ENCODE results near the gene UQCC3.
"Not testable (repeated sequence)": the region's sequence is repeated elsewhere in the genome, so short reads cannot be mapped to it uniquely, and the experiment has no call there.

Gene UQCC3

DNA sequence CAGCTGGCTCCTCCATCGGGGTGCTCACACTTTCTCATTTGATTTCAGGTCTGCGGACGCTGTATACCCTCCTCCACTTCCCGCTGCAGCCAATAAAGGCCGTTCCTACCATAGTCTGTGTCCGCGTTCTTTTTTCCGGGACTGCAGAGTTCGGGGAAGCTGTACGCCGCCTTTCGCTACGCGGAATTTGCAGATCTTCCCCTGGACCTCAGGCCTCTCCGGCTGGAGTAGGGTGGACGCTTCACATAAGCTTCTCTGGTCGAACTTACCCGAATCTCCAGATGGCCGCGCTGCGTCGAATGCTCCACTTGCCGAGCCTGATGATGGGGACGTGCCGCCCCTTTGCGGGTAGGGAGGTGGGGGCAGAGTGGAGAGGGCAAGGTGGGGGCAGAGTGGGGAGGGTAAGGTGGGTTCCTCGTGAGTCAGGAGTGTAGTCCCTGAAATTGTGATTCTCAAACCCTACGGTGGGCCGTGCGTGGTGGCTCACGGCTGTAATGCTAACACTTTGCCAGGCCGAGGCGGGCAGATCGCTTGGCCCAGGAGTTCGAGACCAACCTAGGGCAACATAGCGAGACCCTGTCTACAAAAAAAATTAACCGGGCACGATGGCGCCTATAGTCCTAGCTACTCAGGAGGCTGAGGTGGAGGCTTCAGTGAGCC, 5.7 kb upstream of the UQCC3 start:
- DNase-seq (ENCODE audit: low read depth in 2 of 2) = peak; percentile 51 to 53

DNA sequence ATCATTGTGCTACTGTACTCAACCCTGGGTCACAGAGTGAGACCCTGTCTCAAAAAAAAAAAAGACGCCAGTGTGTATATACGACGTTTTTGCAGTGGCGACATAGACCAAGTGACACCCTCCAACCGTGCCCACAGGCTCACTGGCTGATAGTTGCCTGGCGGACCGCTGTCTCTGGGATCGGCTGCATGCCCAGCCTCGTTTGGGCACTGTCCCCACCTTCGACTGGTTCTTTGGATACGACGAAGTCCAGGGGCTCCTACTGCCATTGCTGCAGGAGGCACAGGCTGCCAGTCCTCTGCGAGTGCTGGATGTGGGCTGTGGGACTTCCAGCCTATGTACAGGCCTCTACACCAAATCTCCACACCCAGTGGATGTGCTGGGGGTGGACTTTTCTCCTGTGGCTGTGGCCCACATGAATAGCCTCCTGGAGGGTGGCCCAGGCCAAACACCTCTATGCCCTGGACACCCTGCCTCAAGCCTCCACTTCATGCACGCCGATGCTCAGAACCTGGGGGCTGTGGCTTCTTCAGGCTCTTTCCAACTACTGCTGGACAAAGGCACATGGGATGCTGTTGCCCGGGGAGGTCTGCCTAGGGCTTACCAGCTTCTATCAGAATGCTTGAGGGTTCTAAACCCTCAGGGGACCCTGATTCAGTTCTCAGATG, 5.1 kb upstream of the UQCC3 start:
- no peak for DNase-seq (ENCODE audit: low read depth in 2 of 2)

DNA sequence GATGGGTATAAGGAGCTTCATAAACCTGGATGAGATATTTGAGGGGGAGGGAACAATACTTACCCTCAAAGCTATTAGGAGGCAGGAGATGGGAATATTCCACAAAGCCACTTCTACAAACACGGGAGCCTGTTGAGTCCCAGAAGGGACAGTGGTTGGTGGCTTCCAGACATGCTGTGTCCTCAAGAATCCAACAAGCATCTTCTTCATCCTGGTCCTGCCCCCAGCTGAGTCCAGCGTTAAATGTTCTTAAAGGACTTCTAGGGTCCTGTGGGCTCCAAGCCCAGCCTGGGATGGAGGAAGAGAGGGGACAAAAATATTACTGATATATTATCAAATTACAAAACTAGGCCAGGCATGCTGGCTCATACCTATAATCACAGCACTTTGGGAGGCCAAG, 4.0 kb upstream of the UQCC3 start:
- DNase-seq (ENCODE audit: low read depth in 2 of 2) = no peak

DNA sequence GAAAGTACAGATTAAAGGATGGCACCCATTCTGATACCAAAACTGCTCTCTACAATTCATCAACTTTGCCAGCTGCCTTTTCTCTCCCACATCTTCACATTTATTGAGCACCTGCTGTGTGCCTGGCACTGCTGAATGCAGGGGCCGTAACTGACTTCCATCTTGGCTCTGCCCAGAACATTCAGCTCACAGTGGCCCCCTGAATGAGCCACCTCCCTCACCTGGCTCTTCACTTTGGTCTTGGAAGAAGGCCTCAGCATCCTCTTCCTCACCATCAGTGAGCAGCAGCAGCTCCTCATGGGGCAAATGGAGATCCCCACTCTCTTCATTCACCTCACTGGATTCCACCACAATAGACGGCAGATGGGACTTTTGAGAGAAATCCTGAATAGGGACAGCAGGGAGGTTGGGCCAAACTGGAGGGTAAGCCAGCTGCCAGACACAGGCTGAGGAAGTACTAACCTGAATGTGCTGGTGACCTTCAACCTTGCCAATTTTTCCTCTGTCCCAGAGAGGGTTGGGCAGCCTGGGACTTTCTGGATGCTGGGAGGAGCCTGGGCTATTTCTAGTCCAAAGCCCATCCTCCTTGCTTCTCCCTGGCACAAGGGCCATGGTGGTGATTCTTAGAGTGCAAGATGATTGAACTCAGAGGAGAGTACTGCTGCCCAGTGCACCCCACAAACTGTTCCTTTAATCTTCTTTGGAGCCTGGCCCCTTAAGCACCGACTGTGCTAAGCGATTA, 1.9 kb upstream of the UQCC3 start:
- no peak for DNase-seq (ENCODE audit: low read depth in 2 of 2)

DNA sequence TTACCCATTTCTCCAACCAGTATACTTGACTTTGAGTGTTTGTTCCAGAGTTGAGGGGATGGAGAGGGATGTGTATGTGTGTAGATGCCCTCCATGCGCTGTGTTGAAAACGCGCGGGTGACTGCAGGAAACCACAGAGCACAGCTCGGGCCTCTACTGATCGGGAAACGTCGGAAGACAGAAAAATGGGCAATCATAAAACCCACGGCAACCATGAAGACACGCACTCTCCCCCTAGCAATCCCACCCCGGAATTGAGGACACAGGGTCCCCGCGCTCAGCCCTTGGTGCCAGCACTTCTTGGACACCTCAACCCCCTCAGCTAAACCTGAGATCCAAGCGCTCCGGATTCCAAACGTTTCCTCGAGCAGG, 251 bp upstream of the UQCC3 start:
- no peak for DNase-seq (ENCODE audit: low read depth in 2 of 2)

DNA sequence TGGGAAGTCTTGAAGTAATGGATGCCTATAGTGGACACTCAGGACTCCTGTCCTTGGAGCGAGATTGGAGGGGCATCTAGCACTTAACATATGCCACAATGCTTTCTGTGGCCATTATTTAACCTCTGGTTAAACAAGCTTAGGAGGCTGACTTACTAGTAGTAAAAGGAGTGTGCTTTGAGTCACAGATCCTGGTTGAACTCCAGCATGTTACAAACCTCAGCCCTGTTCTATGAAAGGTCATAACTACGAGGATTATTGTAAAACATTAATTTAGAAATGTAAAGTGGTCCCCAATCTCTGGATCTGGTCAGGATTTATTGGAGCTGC, 1.7 kb downstream of the UQCC3 start:
- no peak for DNase-seq (ENCODE audit: low read depth in 2 of 2)

DNA sequence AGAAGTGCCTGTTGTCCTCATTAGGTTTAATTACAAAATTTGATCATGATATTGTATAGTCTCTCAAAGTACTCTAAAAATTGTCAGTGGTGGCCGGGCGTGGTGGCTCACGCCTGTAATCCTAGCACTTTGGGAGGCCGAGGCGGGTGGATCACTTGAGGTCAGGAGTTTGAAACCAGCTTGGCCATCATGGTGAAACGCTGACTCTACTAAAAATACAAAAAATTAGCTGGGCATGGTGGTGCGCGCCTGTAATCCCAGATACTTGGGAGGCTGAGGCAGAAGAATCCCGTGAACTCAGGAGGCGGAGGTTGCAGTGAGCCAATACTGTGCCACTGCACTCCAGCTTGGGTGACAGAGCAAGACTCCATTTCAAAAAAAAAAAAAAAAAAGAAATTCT, 3.9 kb downstream of the UQCC3 start:
- not testable (repeated sequence) for DNase-seq (ENCODE audit: low read depth in 2 of 2)

DNA sequence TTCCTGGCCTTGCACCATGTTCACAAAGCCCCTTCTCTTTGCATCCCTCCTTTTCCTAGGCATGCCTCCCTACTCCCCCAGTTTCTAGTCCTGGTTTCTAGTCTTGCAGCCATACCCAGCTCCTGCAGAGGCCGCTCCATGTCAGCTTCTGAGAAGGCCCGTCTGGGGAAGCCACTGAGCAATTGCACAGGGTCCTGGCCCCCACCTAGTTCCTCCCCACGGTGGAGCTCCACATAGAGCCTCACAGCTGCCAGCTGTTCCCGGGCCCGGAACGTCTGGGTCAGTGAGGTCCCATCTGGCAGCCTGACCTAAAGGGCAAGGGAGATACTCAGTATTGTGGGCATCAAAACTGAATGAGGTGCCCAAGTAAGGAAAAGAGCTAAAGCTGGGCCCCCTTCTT, 5.2 kb downstream of the UQCC3 start:
- no peak for DNase-seq (ENCODE audit: low read depth in 2 of 2)

DNA sequence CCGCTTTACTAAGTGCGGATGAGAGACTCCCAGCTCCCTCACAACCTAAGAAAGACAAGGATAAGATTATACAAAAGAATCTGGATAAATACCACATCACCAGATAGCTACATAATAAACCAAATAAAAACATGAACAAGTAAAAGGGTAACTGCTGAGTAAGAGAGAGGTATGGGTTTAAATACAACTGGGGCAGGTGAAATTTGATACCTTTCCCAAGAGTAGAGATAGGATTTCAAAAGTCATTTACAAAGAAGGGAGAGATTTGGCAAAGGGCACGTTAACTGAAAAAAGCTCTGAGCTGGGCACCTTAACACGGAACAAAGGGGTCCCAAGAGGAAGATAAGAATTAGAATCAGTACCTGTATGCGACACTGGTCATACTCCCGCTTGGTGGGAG, 5.7 kb downstream of the UQCC3 start:
- DNase-seq (ENCODE audit: low read depth in 2 of 2) = no peak

DNA sequence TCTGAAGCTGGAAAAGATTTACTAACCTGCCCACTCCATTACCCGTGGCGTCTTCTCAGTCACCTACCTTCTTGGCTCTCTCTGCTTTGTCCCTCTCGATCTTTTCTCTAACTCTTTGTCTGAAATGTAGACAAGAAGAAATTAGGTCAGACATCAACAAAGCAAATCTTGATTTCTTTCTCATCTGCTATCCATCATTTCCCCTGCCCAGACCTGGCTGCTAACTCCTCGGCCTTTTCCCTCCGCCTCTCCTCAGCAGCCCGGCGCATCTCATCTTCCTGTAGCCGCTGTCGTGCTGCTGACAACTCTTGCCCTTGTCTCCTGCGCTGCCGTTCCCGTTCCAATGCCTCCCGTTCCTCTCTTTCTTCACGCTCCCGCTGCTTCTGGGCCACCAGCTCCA, 6.2 kb downstream of the UQCC3 start:
- no peak for DNase-seq (ENCODE audit: low read depth in 2 of 2)

DNA sequence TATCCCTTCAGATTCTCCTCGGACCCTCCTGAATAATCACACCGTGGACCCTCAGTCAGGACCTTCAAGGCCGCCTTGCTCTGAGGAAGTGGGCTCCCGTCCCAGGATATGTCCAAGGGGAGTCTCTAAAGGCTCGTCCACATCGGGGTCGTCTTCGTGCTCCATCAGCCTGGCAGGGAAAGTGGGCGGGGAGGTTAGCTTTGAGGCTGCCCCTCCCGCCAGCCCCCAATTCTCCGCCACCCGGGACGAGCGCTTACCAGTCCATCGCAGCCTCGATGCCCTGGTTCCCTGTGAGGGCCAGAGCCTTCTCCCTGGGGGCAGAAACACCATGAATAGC, 6.9 kb downstream of the UQCC3 start:
- no peak for DNase-seq (ENCODE audit: low read depth in 2 of 2)

DNA sequence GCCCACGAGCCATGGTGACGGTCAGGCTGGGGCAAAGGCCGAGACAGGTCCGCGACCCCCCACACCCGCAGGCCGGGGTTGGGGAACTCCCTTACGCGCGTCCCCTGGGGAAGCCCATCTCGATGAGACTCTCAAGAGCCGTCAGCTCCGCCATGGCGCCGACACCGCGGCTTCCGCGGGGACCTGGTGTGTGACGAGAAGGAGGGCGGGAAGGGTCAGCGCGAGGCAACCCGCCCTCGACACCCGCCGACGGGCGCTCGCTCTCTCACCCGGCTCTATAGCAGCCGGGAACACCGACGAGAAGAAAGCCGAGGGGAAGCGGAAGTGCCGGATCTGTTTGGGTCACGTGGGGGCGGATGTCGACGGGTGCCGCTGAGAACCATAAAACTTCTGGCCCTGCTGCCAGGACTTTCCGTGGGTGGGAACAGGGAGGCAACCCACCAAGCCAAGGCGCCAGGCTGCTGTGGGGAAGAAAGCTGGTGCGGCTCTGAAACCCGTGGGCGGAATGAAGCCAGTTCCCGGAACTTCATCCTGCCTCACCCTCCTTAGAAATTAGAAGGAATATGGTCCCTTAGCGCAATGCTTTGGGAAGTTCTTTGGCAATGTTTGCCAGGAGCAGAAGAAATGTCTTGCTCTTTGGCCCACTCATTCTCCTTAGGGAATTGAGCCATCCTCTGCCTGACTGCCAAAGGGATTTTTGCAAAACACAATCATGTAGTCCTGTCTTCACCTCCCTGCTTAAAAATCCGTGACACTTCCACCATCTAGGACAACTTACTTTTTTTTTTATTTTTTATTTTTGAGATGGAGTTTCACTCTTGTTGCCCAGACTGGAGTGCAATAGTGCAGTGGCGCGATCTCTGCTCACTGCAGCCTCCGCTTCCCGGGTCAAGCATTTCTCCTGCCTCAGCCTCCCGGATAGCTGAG, 7.6 kb downstream of the UQCC3 start, which contains the start of gene UBXN1:
UBXN1 (minus strand) TSS at position 304 of the 927 bp plus-strand sequence; CDS start at position 154, 150 bp downstream.
- peak; percentile 74 to 78 for DNase-seq (ENCODE audit: low read depth in 2 of 2)

DNA sequence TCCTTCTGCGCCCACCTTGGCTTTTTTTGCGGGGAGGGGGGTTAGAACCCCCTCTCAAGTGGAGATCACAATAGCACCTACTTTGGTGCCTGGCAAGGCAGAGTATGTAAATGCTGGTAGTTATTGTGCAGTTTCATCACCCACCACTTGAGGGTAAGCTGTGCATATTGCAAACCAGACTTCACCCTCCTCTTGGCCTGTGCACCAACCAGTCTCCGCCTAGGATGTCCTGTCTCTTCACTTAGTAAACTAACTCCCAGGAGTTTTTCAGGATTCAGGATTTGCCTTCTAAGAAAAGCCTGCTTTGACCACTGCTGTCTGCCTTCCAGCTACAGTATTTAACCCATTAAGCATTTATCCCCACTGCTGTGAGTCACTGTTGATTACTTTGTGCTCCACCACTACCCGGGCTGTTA, 9.4 kb downstream of the UQCC3 start:
- peak in 1 of 2 donors; percentile 23 for DNase-seq (ENCODE audit: low read depth in 2 of 2)

DNA sequence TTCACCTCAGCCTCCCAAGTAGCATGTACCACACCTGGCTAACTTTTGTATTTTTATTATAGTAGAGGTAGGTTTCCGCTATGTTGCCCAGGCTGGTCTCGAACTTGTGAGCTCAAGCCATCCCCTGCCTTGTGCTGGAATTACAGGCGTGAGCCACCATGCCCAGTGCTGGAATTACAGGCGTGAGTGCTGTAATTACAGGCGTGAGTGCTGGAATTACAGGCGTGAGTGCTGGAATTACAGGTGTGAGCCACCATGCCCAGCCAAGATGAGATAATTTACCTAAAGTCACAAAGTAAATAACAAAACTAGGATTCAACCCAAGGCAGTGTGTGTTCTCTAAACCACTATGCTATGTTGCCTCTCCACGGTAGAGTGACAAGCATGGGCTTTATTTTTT, 11.0 kb downstream of the UQCC3 start:
- DNase-seq (ENCODE audit: low read depth in 2 of 2) = no peak

DNA sequence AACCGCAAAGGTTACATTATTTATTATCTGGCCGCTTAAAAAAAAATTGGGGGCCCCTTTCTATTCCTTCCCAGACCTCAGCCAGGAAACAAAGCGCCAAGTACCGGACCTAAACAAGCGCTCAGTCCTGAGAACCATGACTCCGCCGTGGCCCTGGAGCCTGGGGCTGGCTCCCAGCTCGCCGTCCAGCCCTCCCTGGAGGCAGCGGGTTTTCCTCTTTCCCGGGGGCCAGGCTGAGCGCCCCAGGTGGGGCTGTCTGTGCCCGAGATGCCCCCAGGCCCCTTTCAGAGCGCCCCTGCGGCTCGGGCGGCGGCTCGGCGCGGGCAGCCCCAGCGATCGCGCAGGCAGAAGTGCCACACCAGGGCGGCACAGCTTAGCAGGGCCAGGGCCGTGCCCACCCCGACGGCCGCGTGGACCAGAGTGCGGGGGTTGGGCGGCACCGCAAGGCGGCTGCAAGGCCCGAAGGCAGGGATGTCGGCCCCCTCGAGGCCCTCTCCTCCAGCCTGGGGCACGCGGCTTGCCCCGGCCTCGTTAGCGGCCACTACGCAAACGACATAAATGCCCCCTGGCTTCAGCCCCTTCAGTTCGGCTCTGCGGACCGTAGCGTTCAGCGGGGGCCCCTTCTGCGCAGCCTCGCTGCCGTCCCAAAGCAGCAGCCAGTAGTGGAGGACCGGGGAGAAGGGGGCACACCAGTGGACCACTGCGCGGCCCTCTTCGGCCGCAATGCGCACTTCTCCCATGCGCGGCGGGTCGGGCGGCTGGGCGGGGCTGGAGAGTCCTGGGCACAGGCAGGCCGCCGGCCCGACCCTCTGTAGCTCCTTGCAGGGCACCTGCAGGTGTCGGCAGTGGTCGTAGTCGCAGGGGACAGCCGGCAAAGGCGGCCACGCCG, 16.3 kb downstream of the UQCC3 start:
- no peak for DNase-seq (ENCODE audit: low read depth in 2 of 2)

DNA sequence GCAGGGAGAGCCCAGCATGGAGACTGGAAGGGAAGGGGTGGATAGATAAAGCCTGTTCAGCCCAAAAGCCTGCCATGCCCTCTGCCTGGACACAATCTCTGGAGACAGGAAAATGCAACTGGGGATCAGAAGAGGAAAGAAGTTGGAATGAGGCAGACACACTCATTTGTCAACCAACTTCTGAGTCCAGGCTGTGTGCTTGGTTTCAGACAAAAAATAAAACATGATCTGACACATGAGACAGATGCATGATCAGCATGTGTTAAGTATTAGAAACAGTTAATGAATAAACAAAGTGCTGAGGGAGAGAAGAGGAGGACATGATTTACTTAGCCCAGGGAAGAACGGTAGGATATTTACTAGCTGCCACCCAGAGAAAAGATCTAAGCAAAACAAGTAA, 17.0 kb downstream of the UQCC3 start:
- no peak for DNase-seq (ENCODE audit: low read depth in 2 of 2)

DNA sequence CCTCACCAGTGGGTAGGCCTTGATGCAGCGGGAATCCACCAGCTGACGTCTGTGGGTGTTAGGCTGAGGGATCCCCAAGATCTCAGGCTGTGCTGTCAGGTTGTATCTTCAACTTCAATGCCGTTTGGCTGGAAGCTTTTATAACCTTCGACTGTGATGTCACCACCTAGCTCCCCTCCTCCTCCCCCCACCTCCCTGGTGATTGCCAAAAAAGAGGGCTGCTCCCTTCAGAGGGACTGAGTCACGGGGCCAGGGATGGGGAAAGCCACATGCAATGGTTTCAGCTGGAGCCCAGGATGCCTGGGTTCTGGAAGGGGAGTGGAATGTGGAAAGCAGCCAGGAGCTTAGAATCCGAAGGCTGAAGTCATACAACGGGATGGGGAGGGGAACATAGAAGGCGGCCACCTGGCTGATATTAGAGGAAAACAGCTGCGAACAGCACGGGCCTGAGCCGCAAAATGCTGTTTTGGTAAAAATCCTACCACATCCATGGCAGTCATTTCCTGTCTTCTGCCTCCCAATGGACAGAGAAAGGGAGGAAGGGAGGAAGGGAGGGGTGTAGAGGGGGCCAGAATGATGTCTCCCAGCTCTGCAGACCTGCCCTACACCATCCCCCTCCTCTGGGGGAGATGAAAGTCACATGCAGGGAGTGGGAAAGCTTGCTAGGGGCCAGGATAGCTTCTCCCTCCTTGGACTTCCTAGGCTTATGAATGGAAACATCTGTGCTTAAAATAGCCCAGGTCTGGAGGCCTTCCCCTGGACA, 18.1 kb downstream of the UQCC3 start, which contains the start of gene LRRN4CL:
LRRN4CL (minus strand) TSS at position 110 of the 763 bp plus-strand sequence. CDS start 1,022 bp downstream, outside the sequence.
- no peak for DNase-seq (ENCODE audit: low read depth in 2 of 2)

DNA sequence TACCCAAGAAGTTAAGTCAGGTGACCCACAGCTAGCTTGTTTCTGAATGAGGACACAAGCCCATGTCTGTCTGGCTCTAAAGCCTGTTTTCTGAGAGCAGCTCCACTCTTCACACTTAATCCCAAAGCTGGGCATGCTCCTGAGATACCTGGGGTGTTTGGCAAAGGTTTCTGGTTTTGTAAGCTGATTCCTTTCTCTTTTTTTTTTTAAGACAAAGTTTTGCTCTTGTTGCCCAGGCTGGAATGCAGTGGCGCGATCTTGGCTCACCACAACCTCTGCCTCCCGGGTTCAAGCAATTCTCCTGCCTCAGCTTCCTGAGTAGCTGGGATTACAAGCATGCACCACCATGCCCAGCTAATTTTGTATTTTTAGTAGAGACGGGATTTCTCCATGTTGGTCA, 22.2 kb downstream of the UQCC3 start:
- not testable (repeated sequence) for DNase-seq (ENCODE audit: low read depth in 2 of 2)

DNA sequence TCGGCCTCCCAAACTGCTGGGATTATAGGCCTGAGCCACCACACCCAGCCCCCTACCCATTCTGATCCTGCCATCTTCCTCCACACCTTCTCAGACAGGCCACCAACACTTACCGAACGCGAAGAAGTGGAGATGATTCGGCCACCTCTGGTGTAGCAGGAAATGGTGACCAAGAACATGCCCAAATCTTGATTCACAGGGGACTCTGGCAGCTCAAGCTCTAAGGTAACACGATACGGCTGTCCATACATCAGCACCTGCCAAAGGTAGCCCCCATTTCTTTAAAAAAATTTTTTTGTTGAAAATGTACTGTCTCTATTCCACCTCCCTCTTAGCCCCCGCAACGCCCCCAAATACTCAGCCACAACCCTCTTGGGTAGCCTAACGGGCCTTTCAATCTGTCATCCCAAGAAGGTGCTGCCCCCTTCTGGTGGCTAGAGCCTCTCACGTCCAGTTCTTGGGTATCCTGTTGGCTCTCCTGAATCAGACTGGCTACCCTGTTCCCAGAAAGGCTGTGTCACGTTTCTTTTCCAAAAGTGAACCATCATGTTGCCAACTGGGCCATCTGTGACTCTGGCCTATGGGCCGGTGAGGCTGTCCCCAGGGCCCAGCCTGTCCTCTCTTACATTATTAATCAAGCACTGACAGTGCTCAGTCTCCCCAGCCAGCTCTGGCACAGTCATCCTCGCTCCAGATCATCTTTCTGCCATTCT, 23.1 kb downstream of the UQCC3 start:
- peak; percentile 61 to 71 for DNase-seq (ENCODE audit: low read depth in 2 of 2)

DNA sequence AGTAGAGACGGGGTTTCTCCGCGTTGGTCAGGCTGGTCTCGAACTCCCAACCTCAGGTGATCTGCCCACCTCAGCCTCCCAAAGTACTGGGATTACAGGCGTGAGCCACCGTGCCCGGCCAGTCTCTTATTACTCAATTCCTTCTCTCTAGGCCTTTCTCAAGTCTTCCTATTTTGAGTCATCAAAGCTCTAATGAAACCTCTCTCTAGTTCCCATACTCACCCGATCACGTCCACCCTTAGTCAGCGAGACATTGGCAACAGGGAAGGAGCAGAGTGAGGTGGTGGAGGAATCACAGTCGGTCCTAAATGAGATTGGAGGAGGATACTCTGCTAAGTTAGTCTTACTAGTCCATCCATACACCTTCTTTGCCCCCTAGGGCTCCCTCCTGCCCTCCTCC, 30.8 kb downstream of the UQCC3 start:
- DNase-seq (ENCODE audit: low read depth in 2 of 2) = no peak

Measured in stimulated activated CD4-positive, alpha-beta T cell treated with anti-CD3 and anti-CD28 coated beads, Interleukin-1b, Interleukin-23, amount 100 ng/mL, for 4 hours (primary cell).